Ascending aorta (tissue), 2 donors: ENCODE measurements around the gene LRIG1. TPM values are rescaled to one million over a fixed set of nuclear protein-coding genes. Genes with fewer than 3 reads are reported as not detected.
A peak's percentile ranks its signal among the peaks of the same experiment; 100 is the strongest.

ENCODE experiments used
- DNase-seq, 2 donors: peaks; one replicate each; pipeline ENCODE4 v3.0.0-alpha.2; 2019; ENCODE audit warnings: low spot score in 2 of 2
- H3K27ac ChIP-seq, 2 donors: fragments of 200-600 bp; sonication (generic); one replicate each; pipeline ENCODE4 v1.5.1; 2016 to 2017; ENCODE audit warnings: mild to moderate bottlenecking in 1 of 2
- H3K27me3 ChIP-seq: fragments of 200-600 bp; sonication (generic); one replicate; pipeline ENCODE4 v1.5.1; 2017
- H3K36me3 ChIP-seq, 2 donors: fragments of 200-600 bp; sonication (generic); one replicate each; pipeline ENCODE4 v1.5.1; 2016
- H3K4me1 ChIP-seq, 2 donors: fragments of 200-600 bp; sonication (generic); one replicate each; pipeline ENCODE4 v1.5.1; 2016 to 2017; ENCODE audit warnings: mild to moderate bottlenecking in 1 of 2
- H3K4me3 ChIP-seq, 2 donors: fragments of 200-600 bp; sonication (generic); one replicate each; pipeline ENCODE4 v1.5.1; 2016 to 2017; ENCODE audit warnings: mild to moderate bottlenecking in 1 of 2
- H3K9me3 ChIP-seq, 2 donors: fragments of 200-600 bp; sonication (generic); one replicate each; pipeline ENCODE4 v1.5.1; 2016
- intact Hi-C: fragments of 100-400 bp; cut with DNase I; formaldehyde crosslinking; loops from one replicate; pipeline ENCODE4 v1.15.1; 2023
- total RNA-seq: library from RNA; depleted of rRNA; stranded (reverse); fragments of >200 nt; gene quantifications from one replicate; pipeline ENCODE4 v1.1.0, GENCODE V29; 2016
- TF ChIP-seq, protein P1 (sequence below), 3 experiments: fragments of 200-600 bp in 2 of 3; fragments of 450-650 bp in 1 of 3; sonication (generic) in 2 of 3; IDR thresholded peaks; one replicate each; pipeline ENCODE4 v1.5.1; 2016 to 2019; ENCODE audit warnings: antibody characterized with exemption in 3 of 3, mild to moderate bottlenecking in 1 of 3, moderate library complexity in 1 of 3

The LRIG1 gene
- total RNA-seq, 1 donor from 2014 or later: 62.3 TPM

DNA sequence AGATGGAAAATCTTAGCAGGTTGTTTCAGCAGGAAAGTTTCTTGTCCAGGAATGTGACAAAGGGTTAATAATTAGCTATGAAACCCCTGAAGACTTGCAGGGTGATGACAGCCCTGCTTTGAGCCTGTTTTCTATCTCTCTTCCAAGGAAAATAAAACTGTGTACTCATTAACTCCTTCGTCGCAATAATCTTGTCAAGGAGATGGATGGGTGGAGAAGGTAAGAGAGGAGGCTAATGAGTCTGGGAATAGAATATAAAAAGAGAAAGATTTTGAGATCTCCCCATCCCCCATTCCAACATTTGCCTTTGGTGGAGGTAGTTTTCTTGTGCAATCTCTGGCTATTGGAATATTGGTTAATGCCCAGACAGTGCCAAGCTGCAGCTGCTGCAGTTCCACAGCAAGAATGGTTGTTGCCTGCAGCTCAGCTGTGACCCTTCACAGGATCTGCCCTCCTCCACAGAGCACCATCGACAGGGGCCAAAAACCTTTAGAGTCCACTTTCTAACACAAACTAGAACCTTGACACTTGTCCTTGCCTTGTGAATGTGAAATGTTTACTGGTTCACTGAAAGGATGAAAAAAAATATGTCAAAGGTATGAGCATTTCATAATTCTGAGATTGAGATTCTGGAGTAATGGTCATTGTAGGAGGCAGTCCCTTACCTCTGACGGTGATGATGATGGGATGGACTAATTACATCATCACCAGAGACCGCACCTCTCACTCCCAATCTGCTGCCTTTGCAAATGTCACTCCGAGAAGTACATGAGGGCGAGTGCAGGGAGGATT lies 4.2 kb upstream of the LRIG1 start:
- H3K27me3 ChIP-seq: no peaks in the 10 kb centered on the region
- no peaks in the 10 kb centered on the region for H3K36me3 ChIP-seq
- DNase-seq: no peak
- no peaks in the 10 kb centered on the region for H3K9me3 ChIP-seq
- no peak overlapping the region for H3K4me3 ChIP-seq
- no peak overlapping the region for H3K27ac ChIP-seq
- TF ChIP-seq, protein P1, sequence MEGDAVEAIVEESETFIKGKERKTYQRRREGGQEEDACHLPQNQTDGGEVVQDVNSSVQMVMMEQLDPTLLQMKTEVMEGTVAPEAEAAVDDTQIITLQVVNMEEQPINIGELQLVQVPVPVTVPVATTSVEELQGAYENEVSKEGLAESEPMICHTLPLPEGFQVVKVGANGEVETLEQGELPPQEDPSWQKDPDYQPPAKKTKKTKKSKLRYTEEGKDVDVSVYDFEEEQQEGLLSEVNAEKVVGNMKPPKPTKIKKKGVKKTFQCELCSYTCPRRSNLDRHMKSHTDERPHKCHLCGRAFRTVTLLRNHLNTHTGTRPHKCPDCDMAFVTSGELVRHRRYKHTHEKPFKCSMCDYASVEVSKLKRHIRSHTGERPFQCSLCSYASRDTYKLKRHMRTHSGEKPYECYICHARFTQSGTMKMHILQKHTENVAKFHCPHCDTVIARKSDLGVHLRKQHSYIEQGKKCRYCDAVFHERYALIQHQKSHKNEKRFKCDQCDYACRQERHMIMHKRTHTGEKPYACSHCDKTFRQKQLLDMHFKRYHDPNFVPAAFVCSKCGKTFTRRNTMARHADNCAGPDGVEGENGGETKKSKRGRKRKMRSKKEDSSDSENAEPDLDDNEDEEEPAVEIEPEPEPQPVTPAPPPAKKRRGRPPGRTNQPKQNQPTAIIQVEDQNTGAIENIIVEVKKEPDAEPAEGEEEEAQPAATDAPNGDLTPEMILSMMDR (IDR thresholded peaks at IDR 0.05): no peak
- intact Hi-C loops: loop anchor here (5.0 to 10.0 kb wide), 5 partner anchors 90 to 312 kb away; no protein-coding TSS in a partner anchor
- H3K4me1 ChIP-seq: peaks cover 0 to 5% of the 10 kb centered on the region in 2 donors

DNA sequence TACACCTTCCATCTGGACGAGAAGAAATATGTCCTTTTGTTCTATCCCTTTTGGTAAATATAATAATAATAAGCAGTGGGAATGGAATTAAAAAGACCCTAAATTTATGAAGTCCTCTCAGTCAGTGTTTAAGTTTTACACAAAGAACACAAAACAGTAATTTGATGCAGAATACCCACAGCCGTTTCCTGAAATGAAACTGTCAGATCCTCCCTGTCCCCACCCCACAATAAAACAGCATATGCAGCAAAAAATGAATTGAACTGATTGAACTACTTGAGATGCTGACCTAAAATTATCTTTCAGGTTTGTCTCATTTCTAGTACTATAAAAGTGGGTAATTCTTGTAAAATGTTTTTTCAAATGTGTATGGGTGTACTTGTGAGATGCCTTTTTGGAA lies 2.2 kb upstream of the LRIG1 start:
- Histone ChIP-seq H3K27ac (no peak overlapping the region), H3K9me3 (no peaks in the 10 kb centered on the region), H3K4me3 (no peak overlapping the region), H3K4me1 (peaks cover 0 to 8% of the 10 kb centered on the region in 2 donors), H3K36me3 (no peaks in the 10 kb centered on the region), H3K27me3 (no peaks in the 10 kb centered on the region)
- DNase-seq: no peak
- TF ChIP-seq, protein P1 (IDR thresholded peaks at IDR 0.05): no peak
- intact Hi-C loops: loop anchor here (5.0 to 10.0 kb wide), 5 partner anchors 92 to 314 kb away; no protein-coding TSS in a partner anchor

- peaks cover 0 to 12% of the 10 kb centered on the region in 2 donors for H3K4me1 ChIP-seq
- no peaks in the 10 kb centered on the region for H3K9me3 ChIP-seq
- no peaks in the 10 kb centered on the region for H3K36me3 ChIP-seq
- H3K4me3 ChIP-seq: no peak overlapping the region
- intact Hi-C loops: loop anchor here (5.0 to 10.0 kb wide), 5 partner anchors 92 to 315 kb away; no protein-coding TSS in a partner anchor
- no peak for DNase-seq
- TF ChIP-seq, protein P1 (IDR thresholded peaks at IDR 0.05): no peak
- H3K27ac ChIP-seq: no peak overlapping the region
- H3K27me3 ChIP-seq: no peaks in the 10 kb centered on the region
Observed at GRCh38 chr3:66502245-66502874, 1.5 kb upstream of the LRIG1 start.

DNA sequence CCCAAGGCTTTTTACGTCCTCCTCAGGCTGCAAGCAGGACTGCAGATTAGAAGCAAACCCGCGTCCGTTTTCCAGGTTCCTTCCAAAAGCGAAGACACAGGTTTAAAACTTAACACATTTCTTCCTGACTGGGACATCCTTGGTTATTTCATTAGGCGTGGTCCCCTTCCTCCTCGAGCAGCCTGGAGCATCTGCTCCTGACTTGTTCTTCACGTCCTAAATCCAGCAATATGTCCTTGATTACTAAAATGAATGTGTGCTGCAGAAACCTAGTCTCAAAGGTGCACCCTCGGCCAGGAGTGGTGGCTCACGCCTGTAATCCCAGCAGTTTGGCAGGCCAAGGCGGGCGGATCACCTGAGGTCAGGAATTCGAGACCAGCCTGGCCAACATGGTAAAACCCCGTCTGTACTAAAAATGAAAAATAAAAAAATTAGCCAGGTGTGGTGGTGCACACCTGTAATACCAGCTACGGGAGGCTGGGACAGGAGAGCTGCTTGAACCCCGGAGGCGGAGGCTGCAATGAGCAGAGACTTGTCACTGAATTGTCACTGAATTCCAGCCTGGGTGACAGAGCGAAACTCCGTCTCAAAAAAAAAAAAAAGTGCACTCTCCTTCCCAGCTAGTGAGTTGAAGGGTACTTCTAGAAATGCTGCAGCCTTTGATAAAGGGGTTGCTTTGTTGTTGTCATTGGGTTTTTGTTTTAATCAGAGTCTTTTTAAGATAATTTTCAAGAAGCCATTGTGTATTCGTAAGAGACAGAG lies 842 bp upstream of the LRIG1 start:
- Histone ChIP-seq H3K4me1 (peaks cover 0 to 14% of the 10 kb centered on the region in 2 donors), H3K4me3 (peak overlapping the region; percentile 85 to 98), H3K36me3 (no peaks in the 10 kb centered on the region), H3K27me3 (no peaks in the 10 kb centered on the region), H3K27ac (no peak overlapping the region), H3K9me3 (no peaks in the 10 kb centered on the region)
- intact Hi-C loops: loop anchor here (1.0 to 10.0 kb wide), 10 partner anchors 19 to 316 kb away; no protein-coding TSS in a partner anchor
- TF ChIP-seq, protein P1 (IDR thresholded peaks at IDR 0.05): peak in 2 of 3 experiments; percentile 4 to 24
- DNase-seq: no peak

DNA sequence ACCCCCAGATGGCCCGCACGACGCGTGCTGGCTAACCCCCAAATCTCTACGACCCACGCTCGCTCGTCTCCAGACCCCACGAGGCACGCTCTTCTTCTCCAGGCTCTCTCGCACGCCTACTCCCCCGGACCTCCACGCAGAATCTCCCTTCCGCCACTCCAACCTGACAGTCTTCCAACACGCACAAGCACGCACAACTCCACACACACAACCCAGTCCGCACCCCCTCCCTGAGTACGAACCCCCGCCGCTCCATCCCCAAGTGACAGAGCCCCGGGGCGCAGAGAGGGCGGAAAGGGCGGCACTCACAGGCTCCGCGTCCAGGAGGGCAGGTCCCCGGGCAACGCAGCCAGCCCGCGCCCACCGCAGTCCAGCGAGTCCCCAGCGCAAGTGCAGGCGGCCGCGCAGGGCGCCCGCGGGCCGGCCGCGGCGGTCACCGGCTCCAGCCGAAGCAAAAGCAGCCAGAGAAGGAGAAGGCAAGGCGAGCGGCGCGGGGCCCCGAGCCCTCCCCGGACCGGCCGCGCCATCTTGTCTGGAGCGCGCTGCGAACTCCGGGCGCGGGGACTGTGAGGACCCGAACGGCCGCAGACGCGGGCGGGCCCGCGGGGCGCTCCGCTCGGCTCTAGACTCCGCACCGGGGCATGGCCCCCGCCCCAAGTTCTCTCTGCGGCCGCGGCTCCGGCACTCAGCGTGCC lies 794 bp downstream of the LRIG1 start:
- Histone ChIP-seq H3K4me1 (peaks cover 0 to 31% of the 10 kb centered on the region in 2 donors), H3K27me3 (no peaks in the 10 kb centered on the region), H3K4me3 (peak overlapping the region; percentile 85 to 98), H3K36me3 (no peaks in the 10 kb centered on the region), H3K27ac (peak overlapping the region; percentile 90 to 92), H3K9me3 (no peaks in the 10 kb centered on the region)
- TF ChIP-seq, protein P1 (IDR thresholded peaks at IDR 0.05): no peak
- DNase-seq: peak in 1 of 2 donors; percentile 75
- intact Hi-C loops: loop anchor here (2.0 to 10.0 kb wide), 9 partner anchors 17 to 317 kb away; no protein-coding TSS in a partner anchor
